Measurements from ENCODE around the gene CNTN5. TPM values are rescaled to one million over a fixed set of nuclear protein-coding genes. Genes with fewer than 3 reads are reported as not detected.

CNTN5 gene
- total RNA-seq, 1 donor from 2014 or later, result not detected

GRCh38 chr11:100011697-100012096 is 990.9 kb downstream of the CNTN5 start:
- ATAC-seq (ENCODE audit: low read depth) (no peak), DNase-seq (no peak)
- no peak overlapping the region for H3K27ac Mint-ChIP-seq
- H3K4me1 Mint-ChIP-seq, result no peaks in the 10 kb centered on the region
- no peak for TF ChIP-seq CTCF (IDR thresholded peaks at IDR 0.05)
- intact Hi-C loops (cut with micrococcal nuclease), result no loop called here
- CTCF ChIA-PET, result no interaction called here
- no peaks in the 10 kb centered on the region for H3K36me3 Mint-ChIP-seq (ENCODE audit: low read depth)
- H3K4me3 Mint-ChIP-seq, result no peak overlapping the region
- POLR2A ChIA-PET, result no interaction called here
- no peaks in the 10 kb centered on the region for H3K27me3 Mint-ChIP-seq
- peaks cover 7% of the 10 kb centered on the region for H3K9me3 Mint-ChIP-seq

- no peak for TF ChIP-seq CTCF (IDR thresholded peaks at IDR 0.05)
- ChIA-PET POLR2A (no interaction called here), CTCF (no interaction called here)
- intact Hi-C loops (cut with micrococcal nuclease), result no loop called here
- Mint-ChIP-seq H3K9me3 (peaks cover 7% of the 10 kb centered on the region), H3K4me1 (no peaks in the 10 kb centered on the region), H3K36me3 (ENCODE audit: low read depth) (no peaks in the 10 kb centered on the region), H3K4me3 (no peak overlapping the region), H3K27me3 (no peaks in the 10 kb centered on the region), H3K27ac (no peak overlapping the region)
- no peak for DNase-seq
- no peak for ATAC-seq (ENCODE audit: low read depth)
Observed at GRCh38 chr11:100013011-100013410, 992.3 kb downstream of the CNTN5 start.

DNA sequence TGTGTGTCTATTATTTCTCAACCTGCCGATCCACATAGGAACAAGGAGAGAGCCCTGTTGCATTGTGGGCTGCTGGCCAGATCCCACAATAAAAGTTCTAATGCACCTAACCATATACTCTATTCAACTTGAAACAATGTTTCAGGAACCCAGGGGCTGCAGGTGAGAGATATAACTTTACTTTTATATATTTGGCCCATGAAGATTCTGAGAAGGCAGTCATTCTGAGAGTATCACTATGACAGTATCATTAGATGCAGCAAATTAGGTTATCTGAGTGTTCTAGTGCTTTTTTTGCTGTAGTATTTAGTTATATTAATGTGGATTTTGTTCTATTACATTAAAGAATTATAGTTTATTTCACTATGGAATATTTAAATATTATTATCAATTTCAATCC is 1011.2 kb downstream of the CNTN5 start:
- Mint-ChIP-seq H3K36me3 (ENCODE audit: low read depth) (no peaks in the 10 kb centered on the region), H3K9me3 (peaks cover 10% of the 10 kb centered on the region), H3K4me3 (no peak overlapping the region), H3K27ac (no peak overlapping the region), H3K4me1 (no peaks in the 10 kb centered on the region), H3K27me3 (no peaks in the 10 kb centered on the region)
- intact Hi-C loops (cut with micrococcal nuclease), result no loop called here
- no peak for ATAC-seq (ENCODE audit: low read depth)
- no peak for TF ChIP-seq CTCF (IDR thresholded peaks at IDR 0.05)
- no peak for DNase-seq
- ChIA-PET CTCF (no interaction called here), POLR2A (no interaction called here)

DNA sequence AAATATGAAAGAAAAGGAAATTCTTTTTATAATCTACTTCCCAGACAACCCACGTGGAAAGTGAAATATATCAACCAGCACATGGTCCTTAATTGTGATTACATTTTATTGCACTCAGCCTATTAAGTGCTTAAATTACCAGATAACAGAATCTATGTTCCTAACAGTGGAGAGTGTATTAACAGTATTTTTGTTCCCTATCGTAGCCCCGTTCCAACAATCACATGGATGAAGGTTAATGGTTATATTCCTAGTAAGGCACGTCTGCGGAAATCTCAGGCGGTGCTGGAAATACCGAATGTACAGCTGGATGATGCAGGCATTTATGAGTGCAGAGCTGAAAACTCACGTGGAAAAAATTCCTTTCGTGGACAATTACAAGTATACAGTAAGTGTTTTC is 1040.3 kb downstream of the CNTN5 start:
- no peaks in the 10 kb centered on the region for H3K36me3 Mint-ChIP-seq (ENCODE audit: low read depth)
- ChIA-PET POLR2A (interaction anchor here (0.7 kb wide), 1 partner anchor 93 kb away, joined by 4 read pairs; no protein-coding TSS in a partner anchor), CTCF (no interaction called here)
- no peak for TF ChIP-seq CTCF (IDR thresholded peaks at IDR 0.05)
- H3K4me3 Mint-ChIP-seq, result no peak overlapping the region
- ATAC-seq (ENCODE audit: low read depth) (no peak), DNase-seq (no peak)
- H3K27me3 Mint-ChIP-seq, result no peaks in the 10 kb centered on the region
- H3K4me1 Mint-ChIP-seq, result no peaks in the 10 kb centered on the region
- intact Hi-C loops (cut with micrococcal nuclease), result no loop called here
- peaks cover 4% of the 10 kb centered on the region for H3K9me3 Mint-ChIP-seq
- no peak overlapping the region for H3K27ac Mint-ChIP-seq

GRCh38 chr11:100066399-100066798 is 1045.7 kb downstream of the CNTN5 start:
- intact Hi-C loops (cut with micrococcal nuclease), result no loop called here
- Mint-ChIP-seq H3K27me3 (no peaks in the 10 kb centered on the region), H3K27ac (no peak overlapping the region), H3K4me1 (no peaks in the 10 kb centered on the region), H3K36me3 (ENCODE audit: low read depth) (no peaks in the 10 kb centered on the region), H3K9me3 (peaks cover 6% of the 10 kb centered on the region), H3K4me3 (no peak overlapping the region)
- DNase-seq (no peak), ATAC-seq (ENCODE audit: low read depth) (no peak)
- TF ChIP-seq CTCF (IDR thresholded peaks at IDR 0.05), result no peak
- ChIA-PET POLR2A (no interaction called here), CTCF (no interaction called here)

Data from activated B cell treated with CpG ODN at 0.5 μM for 24 hours (primary cell).